ENCODE data around the gene SETX.

SETX gene

DNA sequence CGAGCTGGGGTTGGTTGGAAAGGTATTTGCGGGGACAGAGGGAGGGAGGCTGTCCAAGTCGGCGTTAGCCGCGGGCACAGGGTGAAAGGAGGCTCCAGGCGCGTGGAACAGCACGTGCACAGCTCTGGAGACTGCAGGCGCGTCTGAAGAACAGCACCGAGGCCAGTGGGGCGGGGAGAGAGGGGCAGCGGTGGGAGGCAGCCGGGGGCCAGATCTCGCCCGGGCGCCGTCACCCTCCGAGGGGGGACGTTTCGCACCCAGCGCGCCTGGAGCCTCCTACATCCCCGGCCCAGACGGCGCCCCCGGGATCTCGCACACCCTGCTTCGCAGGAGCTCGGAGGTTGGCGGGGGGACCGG is 113.3 kb downstream of the SETX start:
- TF ChIP-seq, protein P1, sequence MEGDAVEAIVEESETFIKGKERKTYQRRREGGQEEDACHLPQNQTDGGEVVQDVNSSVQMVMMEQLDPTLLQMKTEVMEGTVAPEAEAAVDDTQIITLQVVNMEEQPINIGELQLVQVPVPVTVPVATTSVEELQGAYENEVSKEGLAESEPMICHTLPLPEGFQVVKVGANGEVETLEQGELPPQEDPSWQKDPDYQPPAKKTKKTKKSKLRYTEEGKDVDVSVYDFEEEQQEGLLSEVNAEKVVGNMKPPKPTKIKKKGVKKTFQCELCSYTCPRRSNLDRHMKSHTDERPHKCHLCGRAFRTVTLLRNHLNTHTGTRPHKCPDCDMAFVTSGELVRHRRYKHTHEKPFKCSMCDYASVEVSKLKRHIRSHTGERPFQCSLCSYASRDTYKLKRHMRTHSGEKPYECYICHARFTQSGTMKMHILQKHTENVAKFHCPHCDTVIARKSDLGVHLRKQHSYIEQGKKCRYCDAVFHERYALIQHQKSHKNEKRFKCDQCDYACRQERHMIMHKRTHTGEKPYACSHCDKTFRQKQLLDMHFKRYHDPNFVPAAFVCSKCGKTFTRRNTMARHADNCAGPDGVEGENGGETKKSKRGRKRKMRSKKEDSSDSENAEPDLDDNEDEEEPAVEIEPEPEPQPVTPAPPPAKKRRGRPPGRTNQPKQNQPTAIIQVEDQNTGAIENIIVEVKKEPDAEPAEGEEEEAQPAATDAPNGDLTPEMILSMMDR (conservative IDR thresholded peaks at IDR 0.05; ENCODE audit: low read depth) = no peak
- POLR2A ChIA-PET (ENCODE audit: low non-redundant PET) = no interaction called here

DNA sequence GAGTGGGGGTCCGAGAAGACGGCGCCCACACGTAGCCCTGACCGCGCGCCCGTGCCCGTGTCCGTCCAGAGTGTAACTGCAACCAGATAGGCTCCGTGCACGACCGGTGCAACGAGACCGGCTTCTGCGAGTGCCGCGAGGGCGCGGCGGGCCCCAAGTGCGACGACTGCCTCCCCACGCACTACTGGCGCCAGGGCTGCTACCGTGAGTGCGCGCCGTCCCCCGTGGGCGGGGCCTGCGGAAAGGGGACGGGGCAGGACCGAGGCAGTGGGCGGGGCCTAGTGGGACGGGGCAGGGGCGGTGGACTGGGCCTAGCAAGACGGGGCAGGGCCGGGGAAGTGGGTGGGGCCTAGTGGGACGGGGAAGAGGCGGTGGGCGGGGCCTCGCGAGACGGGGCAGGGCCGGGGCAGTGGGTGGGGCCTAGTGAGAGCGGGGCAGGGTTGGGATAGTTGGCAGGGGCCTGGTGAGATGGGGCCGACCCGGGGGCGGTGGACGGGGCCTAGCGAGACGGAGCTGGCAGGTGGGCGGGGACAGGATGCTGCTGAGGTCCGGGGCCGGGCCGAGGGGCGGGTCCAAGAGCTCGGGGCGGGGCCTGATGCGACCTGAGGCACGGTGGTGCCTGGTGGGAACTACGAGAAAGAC is 113.8 kb downstream of the SETX start:
- peak; percentile 99 for DNase-seq (ENCODE audit: low spot score)
- H3K27ac ChIP-seq = no peak overlapping the region
- CTCF ChIA-PET = interaction anchor here (0.6 to 4.3 kb wide), 6 partner anchors 12 to 485 kb away, joined by 3 to 20 read pairs (median 4); no protein-coding TSS in a partner anchor
- POLR2A ChIA-PET (ENCODE audit: low non-redundant PET) = no interaction called here
- TF ChIP-seq, protein P1 (conservative IDR thresholded peaks at IDR 0.05; ENCODE audit: low read depth) = no peak

More for the DNA sequence above, 113.3 kb downstream of the SETX start:
- DNase-seq (ENCODE audit: low spot score) = no peak
- CTCF ChIA-PET = interaction anchor here (0.7 to 4.3 kb wide), 5 partner anchors 11 to 486 kb away, joined by 3 to 20 read pairs (median 4); no protein-coding TSS in a partner anchor
- H3K27ac ChIP-seq = no peak overlapping the region

DNA sequence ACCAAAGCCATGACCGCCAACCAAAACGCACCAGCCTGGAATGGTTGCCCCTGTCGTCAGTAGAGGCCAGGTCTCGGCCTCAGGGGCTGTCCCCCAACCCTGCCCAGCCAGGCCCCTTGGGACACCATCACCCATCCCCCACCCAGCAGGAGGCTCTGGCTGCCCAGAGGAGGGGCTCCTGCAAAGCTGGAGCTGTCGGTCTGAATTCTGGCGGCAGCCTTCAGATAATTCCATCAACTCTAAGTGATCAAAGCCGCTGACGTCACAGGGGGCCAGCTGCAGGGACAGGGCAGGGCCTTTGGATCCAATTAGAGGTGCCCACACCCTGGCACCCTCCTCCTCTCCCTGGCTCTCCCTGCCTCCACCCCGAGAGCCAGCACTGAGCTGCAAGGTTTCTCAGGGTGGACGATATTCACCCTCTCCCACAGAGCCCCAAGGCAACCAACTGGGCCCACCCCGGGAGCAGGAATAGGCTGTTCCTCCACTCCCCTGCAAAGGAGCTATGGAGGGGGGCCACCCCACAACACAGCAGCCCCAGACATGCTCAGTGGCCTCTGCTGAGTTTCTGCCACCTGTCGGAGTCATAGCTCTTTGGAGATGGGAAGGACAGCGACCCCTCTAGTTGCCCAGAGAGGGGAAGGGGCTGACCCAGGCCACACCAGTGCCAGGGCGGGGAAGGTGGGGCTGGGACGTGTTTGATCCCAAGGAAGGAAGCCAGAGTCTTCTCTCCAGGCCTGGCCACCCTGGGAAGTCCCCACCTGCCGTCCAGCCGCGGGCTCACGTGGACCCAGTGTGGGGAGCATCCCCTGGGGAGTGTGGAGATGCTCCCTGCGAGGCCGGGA is 114.6 kb downstream of the SETX start:
- TF ChIP-seq, protein P1 (conservative IDR thresholded peaks at IDR 0.05; ENCODE audit: low read depth) = no peak
- no peak for DNase-seq (ENCODE audit: low spot score)
- POLR2A ChIA-PET (ENCODE audit: low non-redundant PET) = no interaction called here
- CTCF ChIA-PET = interaction anchor here (0.6 to 4.3 kb wide), 7 partner anchors 19 to 485 kb away, joined by 3 to 20 read pairs (median 3); no protein-coding TSS in a partner anchor
- H3K27ac ChIP-seq = no peak overlapping the region

DNA sequence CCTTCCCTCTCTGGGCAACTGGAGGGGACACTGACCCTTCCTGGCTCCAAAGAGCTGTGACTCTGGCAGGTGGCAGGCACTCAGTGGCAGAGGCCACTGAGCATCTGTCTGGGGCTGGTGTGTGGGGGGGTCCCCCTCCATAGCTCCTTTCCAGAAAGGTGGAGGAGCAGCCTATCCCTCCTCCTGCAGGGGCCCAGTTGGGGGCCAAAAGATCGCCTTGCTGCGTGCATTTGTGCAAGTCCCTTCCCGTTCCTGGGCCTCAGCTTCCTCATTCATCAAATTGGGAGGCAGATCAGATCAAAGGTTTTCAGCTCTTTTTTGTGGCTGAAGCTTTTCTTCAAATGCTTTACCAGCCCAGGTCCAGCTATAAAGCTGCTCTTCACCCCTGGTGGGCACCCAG is 115.3 kb downstream of the SETX start:
- no peak for DNase-seq (ENCODE audit: low spot score)
- TF ChIP-seq, protein P1 (conservative IDR thresholded peaks at IDR 0.05; ENCODE audit: low read depth) = no peak
- ChIA-PET CTCF (interaction anchor here (0.6 to 4.3 kb wide), 6 partner anchors 19 to 484 kb away, joined by 3 to 20 read pairs (median 4); no protein-coding TSS in a partner anchor), POLR2A (ENCODE audit: low non-redundant PET) (no interaction called here)
- no peak overlapping the region for H3K27ac ChIP-seq

DNA sequence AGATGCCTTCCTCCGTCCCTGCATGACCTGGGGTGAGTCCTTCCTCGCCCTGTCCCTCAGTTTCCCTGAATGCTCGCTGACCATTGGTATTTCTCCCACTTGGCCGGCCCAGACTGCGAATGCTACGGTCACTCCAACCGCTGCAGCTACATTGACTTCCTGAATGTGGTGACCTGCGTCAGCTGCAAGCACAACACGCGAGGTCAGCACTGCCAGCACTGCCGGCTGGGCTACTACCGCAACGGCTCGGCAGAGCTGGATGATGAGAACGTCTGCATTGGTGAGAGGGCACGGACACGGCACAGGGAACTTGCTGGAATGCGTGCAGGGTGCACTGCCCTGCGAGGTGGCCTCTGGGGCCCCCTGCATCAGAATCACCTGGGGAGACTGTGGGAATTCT is 115.8 kb downstream of the SETX start:
- no peak overlapping the region for H3K27ac ChIP-seq
- CTCF ChIA-PET = interaction anchor here (0.6 to 4.3 kb wide), 6 partner anchors 20 to 483 kb away, joined by 3 to 20 read pairs (median 4); no protein-coding TSS in a partner anchor
- TF ChIP-seq, protein P1 (conservative IDR thresholded peaks at IDR 0.05; ENCODE audit: low read depth) = no peak
- POLR2A ChIA-PET (ENCODE audit: low non-redundant PET) = no interaction called here
- DNase-seq (ENCODE audit: low spot score) = no peak
